Measurements from ENCODE around the gene GRB10. TPM values are rescaled to one million over a fixed set of nuclear protein-coding genes. Genes with fewer than 3 reads are reported as not detected.

GRB10 gene
- total and polyA plus RNA-seq, 2 experiments from 2014 or later: 35.0 to 154 TPM

- TF ChIP-seq, protein P1, sequence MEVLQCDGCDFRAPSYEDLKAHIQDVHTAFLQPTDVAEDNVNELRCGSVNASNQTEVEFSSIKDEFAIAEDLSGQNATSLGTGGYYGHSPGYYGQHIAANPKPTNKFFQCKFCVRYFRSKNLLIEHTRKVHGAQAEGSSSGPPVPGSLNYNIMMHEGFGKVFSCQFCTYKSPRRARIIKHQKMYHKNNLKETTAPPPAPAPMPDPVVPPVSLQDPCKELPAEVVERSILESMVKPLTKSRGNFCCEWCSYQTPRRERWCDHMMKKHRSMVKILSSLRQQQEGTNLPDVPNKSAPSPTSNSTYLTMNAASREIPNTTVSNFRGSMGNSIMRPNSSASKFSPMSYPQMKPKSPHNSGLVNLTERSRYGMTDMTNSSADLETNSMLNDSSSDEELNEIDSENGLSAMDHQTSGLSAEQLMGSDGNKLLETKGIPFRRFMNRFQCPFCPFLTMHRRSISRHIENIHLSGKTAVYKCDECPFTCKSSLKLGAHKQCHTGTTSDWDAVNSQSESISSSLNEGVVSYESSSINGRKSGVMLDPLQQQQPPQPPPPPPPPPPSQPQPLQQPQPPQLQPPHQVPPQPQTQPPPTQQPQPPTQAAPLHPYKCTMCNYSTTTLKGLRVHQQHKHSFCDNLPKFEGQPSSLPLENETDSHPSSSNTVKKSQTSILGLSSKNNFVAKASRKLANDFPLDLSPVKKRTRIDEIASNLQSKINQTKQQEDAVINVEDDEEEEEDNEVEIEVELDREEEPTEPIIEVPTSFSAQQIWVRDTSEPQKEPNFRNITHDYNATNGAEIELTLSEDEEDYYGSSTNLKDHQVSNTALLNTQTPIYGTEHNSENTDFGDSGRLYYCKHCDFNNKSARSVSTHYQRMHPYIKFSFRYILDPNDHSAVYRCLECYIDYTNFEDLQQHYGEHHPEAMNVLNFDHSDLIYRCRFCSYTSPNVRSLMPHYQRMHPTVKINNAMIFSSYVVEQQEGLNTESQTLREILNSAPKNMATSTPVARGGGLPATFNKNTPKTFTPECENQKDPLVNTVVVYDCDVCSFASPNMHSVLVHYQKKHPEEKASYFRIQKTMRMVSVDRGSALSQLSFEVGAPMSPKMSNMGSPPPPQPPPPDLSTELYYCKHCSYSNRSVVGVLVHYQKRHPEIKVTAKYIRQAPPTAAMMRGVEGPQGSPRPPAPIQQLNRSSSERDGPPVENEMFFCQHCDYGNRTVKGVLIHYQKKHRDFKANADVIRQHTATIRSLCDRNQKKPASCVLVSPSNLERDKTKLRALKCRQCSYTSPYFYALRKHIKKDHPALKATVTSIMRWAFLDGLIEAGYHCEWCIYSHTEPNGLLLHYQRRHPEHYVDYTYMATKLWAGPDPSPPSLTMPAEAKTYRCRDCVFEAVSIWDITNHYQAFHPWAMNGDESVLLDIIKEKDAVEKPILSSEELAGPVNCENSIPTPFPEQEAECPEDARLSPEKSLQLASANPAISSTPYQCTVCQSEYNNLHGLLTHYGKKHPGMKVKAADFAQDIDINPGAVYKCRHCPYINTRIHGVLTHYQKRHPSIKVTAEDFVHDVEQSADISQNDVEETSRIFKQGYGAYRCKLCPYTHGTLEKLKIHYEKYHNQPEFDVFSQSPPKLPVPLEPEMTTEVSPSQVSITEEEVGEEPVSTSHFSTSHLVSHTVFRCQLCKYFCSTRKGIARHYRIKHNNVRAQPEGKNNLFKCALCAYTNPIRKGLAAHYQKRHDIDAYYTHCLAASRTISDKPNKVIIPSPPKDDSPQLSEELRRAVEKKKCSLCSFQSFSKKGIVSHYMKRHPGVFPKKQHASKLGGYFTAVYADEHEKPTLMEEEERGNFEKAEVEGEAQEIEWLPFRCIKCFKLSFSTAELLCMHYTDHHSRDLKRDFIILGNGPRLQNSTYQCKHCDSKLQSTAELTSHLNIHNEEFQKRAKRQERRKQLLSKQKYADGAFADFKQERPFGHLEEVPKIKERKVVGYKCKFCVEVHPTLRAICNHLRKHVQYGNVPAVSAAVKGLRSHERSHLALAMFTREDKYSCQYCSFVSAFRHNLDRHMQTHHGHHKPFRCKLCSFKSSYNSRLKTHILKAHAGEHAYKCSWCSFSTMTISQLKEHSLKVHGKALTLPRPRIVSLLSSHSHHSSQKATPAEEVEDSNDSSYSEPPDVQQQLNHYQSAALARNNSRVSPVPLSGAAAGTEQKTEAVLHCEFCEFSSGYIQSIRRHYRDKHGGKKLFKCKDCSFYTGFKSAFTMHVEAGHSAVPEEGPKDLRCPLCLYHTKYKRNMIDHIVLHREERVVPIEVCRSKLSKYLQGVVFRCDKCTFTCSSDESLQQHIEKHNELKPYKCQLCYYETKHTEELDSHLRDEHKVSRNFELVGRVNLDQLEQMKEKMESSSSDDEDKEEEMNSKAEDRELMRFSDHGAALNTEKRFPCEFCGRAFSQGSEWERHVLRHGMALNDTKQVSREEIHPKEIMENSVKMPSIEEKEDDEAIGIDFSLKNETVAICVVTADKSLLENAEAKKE (CRISPR knock-in tag; IDR thresholded peaks at IDR 0.05): no peak
- TF ChIP-seq POLR2AphosphoS5 (IDR thresholded peaks at IDR 0.05; ENCODE audit: low read depth): no peak
- no peak for TF ChIP-seq STAT1 (IDR thresholded peaks at IDR 0.05; ENCODE audit: unreplicated experiment)
Measured at GRCh38 chr7:50723173-50723572, 59.5 kb downstream of the GRB10 start (continued).

DNA sequence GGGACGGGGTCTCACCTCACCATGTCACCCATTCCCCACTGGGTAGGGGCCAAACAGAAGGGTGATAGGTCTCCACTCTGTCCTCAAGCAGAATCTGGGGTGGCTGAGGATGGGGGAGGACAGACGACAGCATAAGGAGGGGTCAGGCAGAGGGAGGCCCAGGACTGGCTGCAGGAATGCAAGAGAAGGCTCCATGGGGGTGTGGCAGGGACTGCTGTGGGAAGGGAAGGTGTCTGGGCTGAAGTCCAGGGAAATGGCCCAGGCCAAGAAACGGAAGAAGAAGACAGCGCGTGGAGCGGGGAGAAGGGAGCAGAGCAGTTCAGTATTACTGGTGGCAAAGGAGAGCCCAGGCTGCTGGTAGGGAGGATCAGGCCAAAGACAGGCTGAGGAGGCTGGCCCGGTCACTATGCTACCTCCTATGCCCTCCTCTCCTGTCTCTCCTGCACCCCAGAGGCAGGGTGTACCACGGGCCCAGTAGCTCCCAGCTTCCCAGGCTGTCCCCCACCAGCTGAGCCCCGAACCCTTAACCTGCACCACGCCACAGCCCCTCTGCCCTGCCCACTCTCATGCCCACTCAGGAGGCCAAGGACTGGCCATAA is 60.9 kb downstream of the GRB10 start:
- ATAC-seq (peak; percentile 47), DNase-seq (ENCODE audit: low spot score) (no peak)
- peak overlapping the region; percentile 84 for H3K27ac Mint-ChIP-seq
- Histone ChIP-seq H3K79me2 (replicated peaks; ENCODE audit: insufficient read depth) (peaks cover 97% of the 10 kb centered on the region), H3K9me2 (ENCODE audit: insufficient read depth) (no peaks in the 10 kb centered on the region), H3F3A (replicated peaks; ENCODE audit: low read depth) (no peaks in the 10 kb centered on the region), H4K20me1 (replicated peaks; ENCODE audit: insufficient read depth) (peaks cover 23% of the 10 kb centered on the region; the same call in 1 of the 2 replicates), H2AFZ (no peak overlapping the region), H3K4me2 (no peak overlapping the region), H3K4me3 (no peak overlapping the region), H3K4me1 (ENCODE audit: insufficient read depth) (peaks cover 5% of the 10 kb centered on the region), H3K36me3 (ENCODE audit: insufficient read depth) (no peaks in the 10 kb centered on the region; the same call in 1 of the 2 replicates), H3K27me3 (ENCODE audit: insufficient read depth) (no peaks in the 10 kb centered on the region), H3K27ac (ENCODE audit: low read depth) (no peak overlapping the region)
- H3K27me3 Mint-ChIP-seq (ENCODE audit: insufficient read depth, low read depth, poor library complexity): peaks cover 7% of the 10 kb centered on the region
- peaks cover 37% of the 10 kb centered on the region for H3K4me1 Mint-ChIP-seq
- no peak for TF ChIP-seq EZH2 (IDR thresholded peaks at IDR 0.05; ENCODE audit: low read depth, unreplicated experiment)
- no peak for TF ChIP-seq CTCF (conservative IDR thresholded peaks at IDR 0.05; ENCODE audit: low read depth in 2 of 2)
- no peak for TF ChIP-seq STAT1 (IDR thresholded peaks at IDR 0.05; ENCODE audit: unreplicated experiment)
- TF ChIP-seq CREB1 (CRISPR knock-in tag; IDR thresholded peaks at IDR 0.05; ENCODE audit: low read depth): no peak
- TF ChIP-seq ZNF331 (CRISPR knock-in tag; IDR thresholded peaks at IDR 0.05; ENCODE audit: low read depth): no peak
- TF ChIP-seq POLR2AphosphoS5 (IDR thresholded peaks at IDR 0.05; ENCODE audit: low read depth): no peak
- H3K4me3 Mint-ChIP-seq: no peak overlapping the region
- peaks cover 11% of the 10 kb centered on the region; the same call in 2 of the 3 replicates for H3K36me3 Mint-ChIP-seq (ENCODE audit: low read depth)
- H3K9me3 Mint-ChIP-seq: no peaks in the 10 kb centered on the region

Measured in GM23338 (cell line).